Progenitor cell of endocrine pancreas (in vitro differentiated cells): ENCODE results near the gene FAIM2. TPM values are rescaled to one million over a fixed set of nuclear protein-coding genes. Genes with fewer than 3 reads are reported as not detected.

ENCODE experiments used
- DNase-seq: peaks from one replicate; pipeline ENCODE4 v3.0.0; 2021; ENCODE audit warnings: low spot score; ENCODE audit not compliant: unreplicated experiment
- H3K27ac Mint-ChIP-seq: 2 replicates; pipeline ENCODE4 v1.8.0; 2021; ENCODE audit warnings: mild to moderate bottlenecking, moderate library complexity, mixed read lengths
- H3K27me3 Mint-ChIP-seq: 2 replicates; pipeline ENCODE4 v1.8.0; 2021; ENCODE audit warnings: mixed read lengths
- H3K36me3 Mint-ChIP-seq: 2 replicates; pipeline ENCODE4 v1.8.0; 2022; ENCODE audit warnings: mixed read lengths; ENCODE audit not compliant: insufficient read depth
- H3K4me1 Mint-ChIP-seq: 2 replicates; pipeline ENCODE4 v1.8.0; 2021; ENCODE audit warnings: low read depth, mixed read lengths
- H3K4me3 Mint-ChIP-seq: 2 replicates; pipeline ENCODE4 v1.8.0; 2021; ENCODE audit warnings: low read depth, mild to moderate bottlenecking, moderate library complexity, mixed read lengths
- H3K9me3 Mint-ChIP-seq: 2 replicates; pipeline ENCODE4 v1.8.0; 2021; ENCODE audit warnings: low read depth, mixed read lengths
- CTCF ChIP-seq: fragments of 200-600 bp; sonication (generic); IDR thresholded peaks from one replicate; pipeline ENCODE4 v1.5.0; 2021; ENCODE audit warnings: antibody characterized with exemption, mild to moderate bottlenecking; ENCODE audit not compliant: unreplicated experiment
- total RNA-seq: library from RNA; stranded (reverse); gene quantifications from 2 replicates; pipeline ENCODE4 v1.2.1, GENCODE V29; 2021

FAIM2 gene
- total RNA-seq, 1 donor from 2014 or later: not detected

- H3K4me1 Mint-ChIP-seq: no peaks in the 10 kb centered on the region
- H3K9me3 Mint-ChIP-seq: no peaks in the 10 kb centered on the region
- no peak overlapping the region for H3K4me3 Mint-ChIP-seq
- no peak overlapping the region for H3K27ac Mint-ChIP-seq
- TF ChIP-seq CTCF: no peak
- no peaks in the 10 kb centered on the region for H3K27me3 Mint-ChIP-seq
- peaks cover 8% of the 10 kb centered on the region for H3K36me3 Mint-ChIP-seq
- no peak for DNase-seq
These were observed 83.9 kb downstream of the FAIM2 start for GRCh38 chr12:49819786-49820185.

GRCh38 chr12:49818241-49818895 lies 85.3 kb downstream of the FAIM2 start:
- H3K4me1 Mint-ChIP-seq: no peaks in the 10 kb centered on the region
- DNase-seq: no peak
- no peak overlapping the region for H3K4me3 Mint-ChIP-seq
- no peaks in the 10 kb centered on the region for H3K27me3 Mint-ChIP-seq
- no peak for TF ChIP-seq CTCF
- H3K9me3 Mint-ChIP-seq: no peaks in the 10 kb centered on the region
- H3K36me3 Mint-ChIP-seq: peaks cover 8% of the 10 kb centered on the region
- H3K27ac Mint-ChIP-seq: no peak overlapping the region

Other genes with a start within 250 kb of the FAIM2 start
- gene FMNL3, start 196.5 kb downstream of the FAIM2 start, total RNA-seq: 10.8 and 11.9 TPM in 2 replicates
- 442 and 449 TPM in 2 replicates for gene TMBIM6, start 162.3 kb downstream of the FAIM2 start, total RNA-seq
- 33.4 and 34.5 TPM in 2 replicates for gene NCKAP5L, start 75.5 kb downstream of the FAIM2 start, total RNA-seq
- gene BCDIN3D, start 60.8 kb downstream of the FAIM2 start, total RNA-seq: 6.1 and 7.3 TPM in 2 replicates
- gene AQP2, start 46.8 kb upstream of the FAIM2 start, total RNA-seq: 0.29 and 1.0 TPM in 2 replicates
- gene AQP5, start 58.0 kb upstream of the FAIM2 start, total RNA-seq: 1.8 and 2.0 TPM in 2 replicates
- gene AQP6, start 69.0 kb upstream of the FAIM2 start, total RNA-seq: 0.29 TPM in 1 of 2 replicates, not detected in the other
- gene RACGAP1, start 121.6 kb upstream of the FAIM2 start, total RNA-seq: 40.0 and 42.1 TPM in 2 replicates
- 5.2 and 5.7 TPM in 2 replicates for gene ASIC1, start 153.7 kb upstream of the FAIM2 start, total RNA-seq
- 160 and 167 TPM in 2 replicates for gene SMARCD1, start 181.4 kb upstream of the FAIM2 start, total RNA-seq
- 2.0 and 2.1 TPM in 2 replicates for gene GPD1, start 200.1 kb upstream of the FAIM2 start, total RNA-seq
- gene COX14, start 208.3 kb upstream of the FAIM2 start, total RNA-seq: 25.1 and 30.1 TPM in 2 replicates